Muscle layer of duodenum (tissue), 2 donors: ENCODE results near the gene MYO1G.

ENCODE experiments used
- H3K27ac ChIP-seq: one replicate; pipeline ENCODE4 v1.7.0; 2013; ENCODE audit warnings: mild to moderate bottlenecking, low read length
- H3K27me3 ChIP-seq: one replicate; pipeline ENCODE4 v1.7.0; 2013; ENCODE audit warnings: low read depth, mild to moderate bottlenecking, control low read depth, low read length
- H3K36me3 ChIP-seq, 2 donors: one replicate each; pipeline ENCODE4 v1.7.0; 2013; ENCODE audit warnings: low read length in 2 of 2, control low read depth in 1 of 2, mild to moderate bottlenecking in 1 of 2; ENCODE audit not compliant: insufficient read depth in 2 of 2, control insufficient read depth in 1 of 2
- H3K4me1 ChIP-seq, 2 donors: one replicate each; pipeline ENCODE4 v1.7.0; 2013; ENCODE audit warnings: low read length in 2 of 2, mild to moderate bottlenecking in 2 of 2, control low read depth in 1 of 2, moderate library complexity in 1 of 2; ENCODE audit not compliant: insufficient read depth in 2 of 2, control insufficient read depth in 1 of 2
- H3K4me3 ChIP-seq, 2 donors: one replicate each; pipeline ENCODE4 v1.7.0; 2013; ENCODE audit warnings: low read length in 2 of 2, low read depth in 1 of 2, mild to moderate bottlenecking in 1 of 2
- H3K9me3 ChIP-seq, 2 donors: one replicate each; pipeline ENCODE4 v1.7.0; 2013; ENCODE audit warnings: low read length in 2 of 2, control low read depth in 1 of 2, mild to moderate bottlenecking in 1 of 2; ENCODE audit not compliant: control insufficient read depth in 1 of 2
- donor health status: healthy.

MYO1G gene

DNA sequence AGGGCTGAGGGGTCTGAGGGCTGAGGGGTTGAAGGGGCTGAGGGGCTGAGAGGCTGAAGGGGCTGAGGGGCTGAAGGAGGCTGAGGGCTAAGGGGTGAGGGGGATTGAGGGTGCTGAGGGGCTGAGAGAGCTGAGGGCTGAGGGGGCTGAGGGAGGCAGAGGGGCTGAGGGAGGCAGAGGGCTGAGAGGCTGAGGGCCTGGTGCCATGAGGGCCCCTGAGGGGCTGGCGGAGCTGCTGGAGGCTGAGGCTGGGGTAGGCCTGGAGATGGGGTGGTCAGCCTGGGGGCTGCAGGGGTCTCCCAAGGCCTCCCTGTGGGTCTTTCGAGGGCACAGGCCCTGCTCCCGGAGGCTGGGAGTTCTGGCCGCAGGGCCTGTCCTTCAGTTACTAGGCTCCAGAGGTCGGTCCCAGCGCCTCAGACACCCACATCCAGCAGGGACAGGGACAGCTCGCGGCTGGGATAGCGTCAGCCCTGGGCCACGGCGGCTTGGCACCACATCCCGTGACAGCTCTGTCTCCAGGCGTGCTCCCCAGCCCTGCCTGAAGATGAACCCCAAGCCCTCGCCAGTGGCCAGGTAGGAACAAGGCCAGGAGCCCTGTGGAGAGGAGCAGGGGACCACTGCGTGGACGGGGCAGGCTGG, 16.9 kb downstream of the MYO1G start:
- no peaks in the 10 kb centered on the region for H3K36me3 ChIP-seq
- H3K4me1 ChIP-seq, result peaks cover 0 to 10% of the 10 kb centered on the region in 2 donors
- no peaks in the 10 kb centered on the region for H3K27me3 ChIP-seq
- H3K4me3 ChIP-seq, result peak overlapping the region in 1 of 2 donors; percentile 62
- no peak overlapping the region for H3K27ac ChIP-seq
- no peaks in the 10 kb centered on the region for H3K9me3 ChIP-seq

DNA sequence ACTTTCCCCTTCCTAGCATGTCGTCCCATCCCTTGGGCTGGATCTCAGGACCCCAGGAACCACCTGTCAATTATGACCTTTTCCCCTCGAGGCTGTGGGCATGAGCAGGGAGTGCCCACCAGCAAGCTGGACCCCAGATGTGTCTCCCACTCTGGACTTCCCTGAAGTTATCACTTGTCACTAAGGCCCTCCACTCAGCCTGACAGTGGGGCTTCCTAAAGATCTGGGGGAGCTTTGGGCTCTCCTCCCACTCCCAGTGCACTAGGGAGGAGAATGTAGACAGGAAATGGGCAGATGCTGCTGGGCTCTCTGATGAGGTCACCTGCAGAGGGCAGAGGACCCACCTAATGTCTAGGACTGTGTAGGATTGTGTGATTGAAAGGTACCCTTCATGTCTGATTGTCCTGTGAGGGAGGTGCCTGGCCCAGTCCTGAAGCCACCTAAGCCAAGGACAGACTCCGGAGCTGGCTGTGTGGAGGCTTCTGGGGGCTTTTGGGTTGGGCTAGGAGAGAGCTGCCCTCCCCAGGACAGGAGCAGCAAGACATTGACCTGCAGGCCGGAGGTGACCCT, 18.7 kb downstream of the MYO1G start:
- Histone ChIP-seq H3K4me1 (peaks cover 0 to 10% of the 10 kb centered on the region in 2 donors), H3K27ac (no peak overlapping the region), H3K36me3 (no peaks in the 10 kb centered on the region), H3K27me3 (no peaks in the 10 kb centered on the region), H3K4me3 (no peak overlapping the region), H3K9me3 (no peaks in the 10 kb centered on the region)

DNA sequence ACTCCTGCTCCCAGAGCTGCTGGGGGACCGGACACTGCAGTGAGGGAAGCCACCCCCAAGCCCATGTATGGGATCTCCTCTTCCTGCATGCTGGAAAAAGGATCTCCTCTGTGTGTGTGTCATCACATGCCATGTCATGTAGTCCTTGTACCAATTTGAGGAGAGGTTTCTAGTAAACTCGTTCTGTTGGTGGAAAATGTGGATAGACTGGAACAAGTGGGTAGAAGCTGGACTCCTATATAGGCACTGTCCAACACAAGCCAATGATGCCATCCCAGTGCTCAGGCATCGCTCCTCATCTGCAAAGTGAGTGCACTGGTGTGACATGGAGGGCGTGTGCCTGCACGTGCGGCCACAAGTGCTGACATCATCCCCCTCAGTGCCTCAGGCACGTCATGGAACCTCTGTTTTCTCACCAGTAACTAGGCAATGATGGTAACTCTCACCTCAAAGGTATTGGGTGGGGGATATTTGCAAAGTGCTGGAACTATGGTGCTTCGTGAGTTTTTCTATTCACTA, 19.3 kb downstream of the MYO1G start:
- no peak overlapping the region for H3K27ac ChIP-seq
- no peaks in the 10 kb centered on the region for H3K9me3 ChIP-seq

DNA sequence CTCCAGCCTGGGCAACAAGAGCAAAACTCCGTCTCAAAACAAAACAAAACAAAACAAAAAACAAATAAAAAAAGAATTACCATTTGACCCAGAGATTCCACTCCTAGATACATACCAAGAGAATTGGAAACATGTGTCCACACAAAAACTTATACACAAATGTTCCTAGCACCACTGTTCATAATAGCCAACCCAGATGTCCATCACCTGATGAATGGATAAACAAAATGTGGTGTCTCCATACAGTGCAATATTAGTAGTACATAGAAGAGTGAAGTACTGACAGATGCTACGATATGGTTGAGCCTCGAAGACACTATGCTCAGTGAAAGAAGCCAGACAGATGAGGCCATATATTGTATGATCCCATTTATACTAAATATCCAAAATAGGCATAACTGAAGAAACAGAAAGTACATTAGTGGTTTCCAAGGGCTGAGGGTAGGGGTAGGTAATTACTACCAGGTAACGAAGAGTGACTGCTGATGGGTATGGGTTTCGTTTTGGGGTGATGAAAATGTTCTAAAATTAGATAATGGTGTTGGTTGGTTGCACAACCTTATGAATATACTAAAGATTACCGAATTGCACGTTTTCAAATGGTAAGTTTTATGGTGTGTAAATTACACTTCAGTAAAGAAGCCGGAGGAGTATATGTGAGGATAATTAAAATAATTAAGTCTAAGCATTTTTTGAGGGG, 20.0 kb downstream of the MYO1G start:
- Histone ChIP-seq H3K4me3 (no peak overlapping the region), H3K27me3 (no peaks in the 10 kb centered on the region), H3K4me1 (peaks cover 0 to 10% of the 10 kb centered on the region in 2 donors), H3K36me3 (no peaks in the 10 kb centered on the region), H3K9me3 (no peaks in the 10 kb centered on the region), H3K27ac (no peak overlapping the region)

More for the DNA sequence above, 19.3 kb downstream of the MYO1G start:
- H3K4me1 ChIP-seq, result peaks cover 0 to 10% of the 10 kb centered on the region in 2 donors
- no peak overlapping the region for H3K4me3 ChIP-seq
- no peaks in the 10 kb centered on the region for H3K27me3 ChIP-seq
- no peaks in the 10 kb centered on the region for H3K36me3 ChIP-seq

DNA sequence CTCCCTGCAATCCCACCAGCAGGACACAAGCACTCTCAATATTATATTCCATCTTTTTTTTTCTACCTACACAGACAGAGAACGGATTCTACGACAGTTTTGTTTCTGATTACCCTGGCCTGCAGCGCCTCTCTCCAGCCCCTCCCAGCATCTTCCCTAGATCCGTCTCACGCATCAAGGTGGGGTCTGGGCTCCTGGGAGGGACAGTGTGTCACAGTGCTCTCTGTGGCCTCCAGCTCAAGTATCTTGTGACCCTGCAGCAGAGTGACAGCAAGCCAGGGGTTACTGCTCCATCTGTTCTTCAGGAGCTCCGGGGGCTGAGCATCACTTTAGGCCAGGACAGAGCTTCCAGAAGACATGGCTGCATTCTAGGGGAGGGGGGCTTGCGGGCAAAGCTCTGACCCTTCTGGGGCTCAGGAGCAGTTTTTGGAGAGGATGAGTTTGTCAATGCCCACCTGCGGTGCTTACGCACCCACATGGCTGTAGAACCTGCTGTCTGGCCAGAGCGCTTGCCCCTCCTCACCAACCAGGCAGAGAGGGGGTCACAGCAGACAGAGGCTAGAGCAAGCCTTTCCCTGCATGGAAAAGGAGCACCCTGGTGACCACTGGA, 22.6 kb downstream of the MYO1G start:
- Histone ChIP-seq H3K4me1 (no peaks in the 10 kb centered on the region), H3K9me3 (no peaks in the 10 kb centered on the region), H3K27ac (no peak overlapping the region), H3K4me3 (no peak overlapping the region), H3K36me3 (no peaks in the 10 kb centered on the region), H3K27me3 (no peaks in the 10 kb centered on the region)

DNA sequence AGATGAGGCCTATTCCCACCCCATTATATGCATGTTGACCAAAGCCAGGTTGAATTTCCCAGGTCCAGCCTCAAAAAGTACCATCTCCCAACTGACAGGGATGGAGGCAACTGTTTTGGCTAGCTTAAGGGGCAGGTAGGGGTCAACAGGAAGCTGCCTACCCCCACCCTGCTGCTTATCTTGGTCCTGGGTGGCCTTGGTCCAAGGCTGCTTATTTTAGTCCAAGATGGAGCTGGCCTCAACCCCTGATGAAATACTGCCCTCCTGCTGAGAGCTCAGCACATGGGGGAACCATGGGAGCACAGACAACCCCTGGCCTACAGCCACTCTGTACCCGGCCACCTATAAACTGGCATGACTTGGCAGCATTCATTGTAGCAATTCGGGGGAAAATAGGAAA, 23.1 kb downstream of the MYO1G start:
- Histone ChIP-seq H3K27me3 (no peaks in the 10 kb centered on the region), H3K4me1 (no peaks in the 10 kb centered on the region), H3K36me3 (no peaks in the 10 kb centered on the region), H3K4me3 (no peak overlapping the region), H3K9me3 (no peaks in the 10 kb centered on the region), H3K27ac (no peak overlapping the region)

DNA sequence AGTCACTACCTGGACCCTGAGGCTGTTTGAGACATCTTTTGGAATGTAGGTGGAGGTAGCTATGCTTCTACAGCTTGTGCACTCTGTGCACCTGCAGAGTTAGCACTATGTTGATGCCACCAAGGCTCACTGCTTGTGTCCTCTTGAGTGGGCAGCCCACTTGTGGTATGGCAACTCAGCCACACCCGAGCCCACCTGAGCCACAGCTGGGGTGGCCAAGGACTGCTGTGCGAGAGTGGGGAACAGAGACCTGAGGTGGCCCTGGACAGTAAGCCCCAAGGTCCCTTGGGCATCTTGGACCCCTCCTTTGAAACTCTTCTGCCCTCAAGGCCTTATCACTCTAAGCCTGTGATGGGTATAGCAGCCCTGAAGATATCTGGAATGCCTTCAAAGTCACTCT, 25.7 kb downstream of the MYO1G start:
- Histone ChIP-seq H3K27me3 (peaks cover 6% of the 10 kb centered on the region), H3K27ac (no peak overlapping the region), H3K9me3 (no peaks in the 10 kb centered on the region), H3K36me3 (no peaks in the 10 kb centered on the region), H3K4me1 (no peaks in the 10 kb centered on the region), H3K4me3 (no peak overlapping the region)

DNA sequence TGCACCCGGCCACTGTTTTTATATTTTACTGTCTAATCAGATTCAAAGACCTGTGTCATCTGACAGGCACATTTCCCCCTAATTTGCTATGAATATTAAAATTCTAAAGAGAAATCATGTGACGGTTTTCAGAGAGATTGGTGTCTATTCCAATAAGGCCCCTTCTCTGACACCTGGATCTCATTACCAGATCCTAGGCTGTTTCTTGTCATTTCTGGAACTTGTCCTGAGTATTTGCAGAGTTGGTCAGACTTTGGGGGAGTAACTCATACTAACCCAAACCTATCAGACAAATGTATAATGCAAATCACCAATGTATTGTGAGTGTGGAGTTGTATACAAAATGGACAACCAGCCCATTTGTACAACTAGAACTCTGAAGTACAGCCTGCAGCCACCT, 29.5 kb downstream of the MYO1G start:
- H3K9me3 ChIP-seq, result no peaks in the 10 kb centered on the region
- H3K36me3 ChIP-seq, result no peaks in the 10 kb centered on the region
- no peak overlapping the region for H3K4me3 ChIP-seq
- H3K27me3 ChIP-seq, result peaks cover 6% of the 10 kb centered on the region
- no peak overlapping the region for H3K27ac ChIP-seq
- no peaks in the 10 kb centered on the region for H3K4me1 ChIP-seq

DNA sequence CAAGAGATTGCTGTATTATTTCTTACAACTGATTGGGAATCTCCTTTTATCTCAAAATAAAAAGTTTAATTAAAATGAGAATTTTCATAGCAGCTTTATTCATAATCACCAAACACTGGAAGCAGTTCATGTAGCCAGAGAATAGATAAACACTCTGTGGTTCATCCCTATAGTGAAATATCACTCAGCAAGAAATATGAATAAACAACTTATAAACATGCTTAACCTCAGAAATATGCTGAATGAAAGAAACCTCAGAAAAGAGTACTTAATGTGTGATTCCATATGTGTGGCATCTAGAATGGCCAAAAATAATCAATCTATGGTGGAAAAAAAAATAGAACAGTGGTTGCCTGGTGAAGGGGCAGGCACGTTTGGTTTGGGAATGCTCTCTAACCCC, 33.3 kb downstream of the MYO1G start:
- Histone ChIP-seq H3K36me3 (no peaks in the 10 kb centered on the region), H3K27ac (no peak overlapping the region), H3K9me3 (no peaks in the 10 kb centered on the region), H3K4me3 (no peak overlapping the region), H3K4me1 (no peaks in the 10 kb centered on the region), H3K27me3 (peaks cover 5% of the 10 kb centered on the region)

DNA sequence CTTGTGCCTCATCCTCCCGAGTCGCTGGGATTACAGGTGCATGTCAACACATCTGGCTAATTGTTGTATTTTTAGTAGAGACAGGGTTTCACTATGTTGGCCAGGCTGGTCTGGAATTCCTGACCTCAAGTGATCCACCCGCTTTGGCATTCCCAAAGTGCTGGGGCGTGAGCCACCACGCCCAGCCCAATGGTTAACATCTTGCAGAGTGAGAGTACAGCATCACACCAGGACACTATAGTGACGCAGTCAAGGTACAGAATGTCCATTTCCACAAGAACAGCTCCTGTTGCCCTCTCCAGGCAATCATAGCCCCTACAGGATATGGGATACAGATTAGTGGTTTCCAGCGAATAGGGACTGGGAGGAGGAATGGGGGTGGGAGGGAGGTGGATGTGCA, 34.0 kb downstream of the MYO1G start:
- no peak overlapping the region for H3K27ac ChIP-seq

DNA sequence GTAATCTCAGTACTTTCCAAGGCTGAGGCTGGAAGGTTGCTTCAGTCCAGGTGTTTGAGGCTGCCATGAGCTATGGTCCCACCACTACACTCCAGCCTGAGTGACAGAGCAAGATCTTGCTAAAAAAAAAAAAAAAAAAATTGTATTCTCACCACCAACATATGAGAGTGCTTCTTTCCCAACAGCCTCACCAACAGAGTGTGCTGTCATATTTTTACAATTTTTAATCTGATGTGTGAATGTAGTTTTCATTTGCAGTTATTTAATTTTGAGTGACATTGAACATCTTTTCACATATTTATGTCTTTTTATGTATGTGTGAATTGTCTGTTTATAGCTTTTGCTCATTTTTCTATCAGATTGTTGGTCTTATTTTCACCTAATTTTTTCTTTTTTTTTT, 35.2 kb downstream of the MYO1G start:
- Histone ChIP-seq H3K4me3 (no peak overlapping the region), H3K27me3 (no peaks in the 10 kb centered on the region), H3K27ac (no peak overlapping the region), H3K4me1 (no peaks in the 10 kb centered on the region), H3K9me3 (no peaks in the 10 kb centered on the region), H3K36me3 (no peaks in the 10 kb centered on the region)

More for the DNA sequence above, 34.0 kb downstream of the MYO1G start:
- no peaks in the 10 kb centered on the region for H3K9me3 ChIP-seq
- no peak overlapping the region for H3K4me3 ChIP-seq
- no peaks in the 10 kb centered on the region for H3K36me3 ChIP-seq
- H3K27me3 ChIP-seq, result no peaks in the 10 kb centered on the region
- H3K4me1 ChIP-seq, result no peaks in the 10 kb centered on the region
